Stimulated activated CD4-positive, alpha-beta T cell treated with anti-CD3 and anti-CD28 coated beads, Interleukin-2, amount 100 ng/mL, for 24 hours (primary cell): Measurements from ENCODE around the gene ARPP19.
A peak's percentile ranks its signal among the peaks of the same experiment; 100 is the strongest.
"Not testable (repeated sequence)": the region's sequence is repeated elsewhere in the genome, so short reads cannot be mapped to it uniquely, and the experiment has no call there.

Experiments used
- DNase-seq, 2 donors: peaks; one replicate each; pipeline ENCODE4 v3.0.0-alpha.2; 2020

ARPP19 gene

DNA sequence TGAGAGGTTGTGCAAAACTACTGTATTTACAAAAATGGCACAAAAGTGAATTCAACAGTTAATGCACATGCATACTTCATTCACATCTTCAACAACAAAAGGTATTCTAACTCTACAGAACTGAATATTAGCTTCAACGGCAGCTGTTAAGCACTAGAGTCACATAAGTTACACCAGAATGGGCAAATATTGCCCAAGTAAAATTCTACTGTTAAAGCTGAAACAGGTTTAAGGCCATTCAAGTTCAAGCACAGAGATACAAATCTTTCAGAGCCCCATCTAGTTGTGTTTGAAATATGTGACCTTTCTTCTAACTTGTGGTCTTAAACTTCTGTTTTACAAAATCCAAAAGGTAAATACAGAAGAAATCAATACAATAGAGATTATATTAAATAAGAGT, 17.6 kb downstream of the ARPP19 start:
- DNase-seq: not testable (repeated sequence)

DNA sequence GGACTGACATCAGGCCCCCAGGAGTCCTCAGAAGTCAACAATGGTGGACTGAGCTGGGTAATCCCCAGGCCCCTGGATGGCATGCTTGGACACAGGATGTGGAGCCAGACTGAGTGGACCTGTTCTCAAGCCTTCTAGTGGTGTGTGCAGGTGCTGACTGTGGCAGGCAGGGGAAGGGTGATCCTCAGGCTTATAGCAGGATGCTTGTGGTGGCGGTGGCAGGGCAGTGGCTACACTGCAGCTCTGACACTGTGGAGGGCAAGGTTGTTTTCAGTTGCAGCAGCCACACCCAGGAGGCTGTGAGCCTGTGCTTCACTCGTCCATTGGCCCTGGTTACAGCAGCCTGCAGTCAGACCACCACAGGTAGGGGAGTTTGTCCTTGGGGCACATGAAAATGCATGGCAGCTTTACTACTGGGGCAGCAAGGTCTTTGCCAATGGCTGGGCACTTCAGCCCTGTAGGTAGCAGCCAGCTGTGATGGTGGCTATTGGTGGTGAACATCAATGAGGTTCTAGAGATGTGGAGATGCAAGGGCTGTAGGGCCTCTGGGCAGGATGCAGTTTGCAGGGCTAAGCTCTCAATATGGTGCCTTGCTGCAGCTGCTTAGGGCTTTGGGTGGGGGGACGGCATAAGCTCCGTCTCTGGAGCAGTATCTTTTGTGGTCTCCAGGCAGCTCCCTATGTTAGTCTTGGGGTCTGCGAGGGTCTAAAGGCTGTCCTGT, 22.6 kb downstream of the ARPP19 start:
- no peak for DNase-seq

DNA sequence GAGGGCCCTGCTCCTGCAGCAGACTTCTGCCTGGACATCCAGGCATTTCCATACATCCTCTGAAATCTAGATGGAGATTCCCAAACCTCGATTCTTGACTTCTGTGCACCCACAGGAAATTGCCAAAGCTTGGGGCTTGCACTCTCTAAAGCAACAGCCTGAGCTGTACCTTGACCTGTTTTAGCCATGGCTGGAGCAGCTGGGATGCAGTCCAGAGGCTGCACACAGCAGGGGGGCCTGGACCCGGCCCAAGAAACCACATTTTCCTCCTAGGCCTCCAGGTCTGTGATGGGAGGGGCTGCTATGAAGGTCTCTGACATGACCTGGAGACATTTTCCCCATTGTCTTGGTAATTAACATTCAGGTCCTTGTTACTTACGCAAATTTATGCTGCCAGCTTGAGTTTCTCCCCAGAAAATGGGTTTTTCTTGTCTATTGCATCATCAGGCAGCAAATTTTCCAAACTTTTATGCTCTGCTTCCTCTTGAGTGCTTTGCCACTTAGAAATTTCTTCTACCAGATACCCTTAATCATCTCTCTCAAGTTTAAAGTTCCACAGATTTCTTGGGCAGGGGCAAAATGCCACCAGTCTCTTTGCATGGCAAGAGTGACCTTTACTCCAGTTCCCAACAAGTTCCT, 28.3 kb downstream of the ARPP19 start:
- DNase-seq: no peak

DNA sequence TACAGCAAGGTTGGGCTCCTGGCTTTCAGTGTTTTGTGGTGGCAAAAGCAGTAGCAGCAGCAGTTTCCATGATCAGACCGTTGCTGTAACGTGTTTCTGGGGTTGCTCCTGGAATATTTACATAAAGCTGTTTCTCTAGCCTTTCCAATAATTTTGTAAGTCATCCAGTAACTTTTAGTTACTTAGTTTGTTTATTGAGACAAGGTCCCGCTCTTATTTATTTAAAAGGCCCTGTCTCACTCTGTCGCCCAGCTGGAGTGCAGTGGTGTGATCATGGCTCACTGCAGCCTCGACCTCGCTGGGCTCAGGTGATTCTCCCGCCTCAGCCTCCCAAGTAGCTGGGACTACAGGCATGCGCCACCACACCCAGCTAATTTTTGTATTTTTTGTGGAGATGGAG, 31.4 kb downstream of the ARPP19 start:
- DNase-seq: no peak

DNA sequence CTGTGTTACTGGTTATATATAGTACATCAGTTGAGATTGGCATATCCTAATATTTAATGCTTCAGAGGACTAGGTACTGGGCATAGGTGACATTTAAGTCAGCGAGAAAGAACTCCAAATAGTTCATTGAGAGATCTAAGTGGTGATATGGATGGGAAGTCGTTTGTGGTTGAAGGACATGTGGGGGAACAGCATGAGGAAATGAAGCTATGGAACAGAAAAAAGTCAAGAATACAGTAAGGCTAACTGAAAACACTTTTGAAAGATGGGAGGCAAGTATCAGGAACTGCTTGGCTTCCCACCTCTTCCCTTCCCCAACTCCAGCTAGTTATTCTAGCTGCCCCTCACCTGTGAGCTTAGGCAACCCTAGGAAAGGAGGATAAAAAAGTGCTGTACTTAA, 36.4 kb downstream of the ARPP19 start:
- no peak for DNase-seq

DNA sequence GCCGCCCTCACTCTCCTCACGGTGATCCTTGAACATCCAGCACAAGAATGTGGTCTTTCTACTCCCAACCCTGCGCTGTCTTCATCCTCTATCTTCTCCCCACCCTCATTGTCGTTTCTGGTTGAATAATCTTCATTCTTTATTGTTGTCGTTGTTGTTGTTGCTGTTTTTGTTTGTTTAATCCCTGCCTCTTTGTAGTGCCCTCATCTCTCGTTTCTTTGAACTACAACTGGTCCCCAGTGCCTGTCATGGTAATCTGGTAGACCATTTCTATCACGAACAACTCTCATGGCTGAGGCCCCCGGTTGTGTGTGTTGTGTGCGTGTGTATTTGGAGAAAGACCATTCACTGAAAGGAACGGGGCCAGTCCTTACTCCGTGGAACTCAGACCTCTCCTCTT, 38.9 kb downstream of the ARPP19 start:
- no peak for DNase-seq

DNA sequence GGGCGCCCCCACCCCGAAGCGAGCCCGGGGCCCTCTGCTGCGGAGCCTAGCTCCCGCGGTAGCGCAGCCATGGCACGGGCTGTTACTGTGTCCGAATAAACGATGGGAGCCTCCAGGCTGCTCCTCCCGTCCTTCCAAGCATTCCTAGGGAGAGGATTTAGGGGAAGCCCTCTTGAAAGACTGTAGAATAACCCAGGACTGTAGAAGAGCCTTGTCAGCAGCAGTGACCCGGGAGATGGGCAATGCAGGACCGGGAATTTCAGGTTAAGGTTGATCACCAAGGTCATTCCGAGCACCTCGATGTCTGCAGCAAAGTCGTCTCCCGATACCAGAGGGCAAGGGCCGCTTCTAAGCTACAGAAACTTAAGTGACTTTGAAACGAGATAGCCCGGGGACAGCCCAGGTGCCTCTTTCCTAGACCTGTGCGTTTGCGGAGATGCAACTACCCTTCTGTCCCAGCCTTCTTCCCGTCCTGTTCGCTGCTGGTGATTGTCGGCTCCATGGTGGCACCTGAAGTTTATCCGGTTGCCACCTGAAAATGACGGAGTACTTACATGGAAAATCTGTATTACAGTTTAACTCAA, 39.4 kb downstream of the ARPP19 start:
- peak; percentile 33 to 34 for DNase-seq

DNA sequence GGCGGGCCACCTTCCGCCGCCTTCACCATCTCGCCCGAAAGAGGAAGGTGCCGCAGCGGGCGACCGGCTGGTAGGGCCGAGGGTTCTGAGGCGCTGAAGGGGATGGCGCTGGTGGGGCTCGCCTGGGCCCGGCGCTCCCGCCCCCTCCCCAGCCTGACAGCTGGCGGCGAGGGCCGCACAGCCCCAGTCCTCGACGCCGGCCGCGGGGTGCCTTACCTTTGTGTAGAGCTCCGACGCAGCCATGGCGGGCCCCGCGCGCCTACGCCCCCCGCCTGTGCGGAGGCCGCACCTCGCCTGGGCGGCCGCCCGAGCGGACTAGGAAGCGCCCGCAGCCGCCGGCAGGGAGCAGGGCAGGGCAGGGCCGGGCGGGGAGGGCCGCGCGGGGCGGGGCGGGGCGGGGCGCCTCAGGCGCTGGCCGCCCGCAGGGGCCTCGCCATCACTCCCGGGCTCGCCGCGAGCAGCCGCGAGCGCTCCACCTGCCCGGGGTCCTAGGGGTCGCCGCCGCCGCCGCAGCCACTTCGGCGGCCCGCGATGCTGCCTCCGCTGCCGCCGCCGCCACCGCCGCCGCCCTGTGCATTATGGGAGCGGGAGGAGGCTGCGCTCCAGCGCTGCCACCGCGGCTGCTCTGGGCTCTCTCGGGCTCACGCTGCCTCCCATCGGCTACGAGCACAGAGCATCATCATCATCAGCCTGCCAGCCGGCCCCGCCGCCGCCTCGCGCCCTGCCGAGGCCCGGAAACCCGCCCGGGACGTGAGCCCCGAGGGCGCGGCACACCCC, 40.1 kb downstream of the ARPP19 start, which contains the start of gene MYO5A:
Gene MYO5A, minus strand, starts transcription at position 317 of the 777 bp plus-strand sequence. Its CDS starts 74 bp downstream, at position 243.
- DNase-seq: peak; percentile 77 to 79

DNA sequence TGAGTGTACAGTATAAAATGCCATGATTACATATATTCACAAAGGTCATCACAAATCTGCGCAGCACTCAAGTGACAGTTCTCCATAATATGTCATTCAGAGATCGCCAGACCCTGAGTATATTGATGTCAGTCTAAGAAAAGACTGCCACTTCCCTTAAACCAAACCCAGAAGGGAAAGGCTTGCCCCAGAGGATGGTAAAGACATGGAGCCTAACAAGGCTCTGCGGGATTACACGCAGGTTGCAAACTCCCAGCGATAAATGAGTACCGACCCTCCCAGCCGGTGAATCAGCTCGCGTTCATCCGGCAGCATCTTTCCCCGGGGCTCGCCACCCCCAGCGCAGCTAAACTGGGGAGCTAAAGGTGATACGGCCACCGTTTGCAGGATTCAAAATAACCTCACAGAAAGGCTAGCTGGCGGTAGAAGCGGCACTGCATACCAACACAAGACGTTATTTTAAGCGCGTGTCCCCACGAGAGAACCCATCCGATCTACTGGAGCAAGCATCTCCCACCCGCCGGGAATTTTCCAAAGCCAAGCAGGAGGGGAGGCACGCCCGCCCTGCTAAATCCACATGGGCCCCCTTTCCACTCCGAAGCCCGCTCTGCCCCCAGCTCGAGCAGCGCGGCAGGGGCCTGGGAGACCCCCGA, 40.8 kb downstream of the ARPP19 start:
- DNase-seq: peak; percentile 54 to 62

DNA sequence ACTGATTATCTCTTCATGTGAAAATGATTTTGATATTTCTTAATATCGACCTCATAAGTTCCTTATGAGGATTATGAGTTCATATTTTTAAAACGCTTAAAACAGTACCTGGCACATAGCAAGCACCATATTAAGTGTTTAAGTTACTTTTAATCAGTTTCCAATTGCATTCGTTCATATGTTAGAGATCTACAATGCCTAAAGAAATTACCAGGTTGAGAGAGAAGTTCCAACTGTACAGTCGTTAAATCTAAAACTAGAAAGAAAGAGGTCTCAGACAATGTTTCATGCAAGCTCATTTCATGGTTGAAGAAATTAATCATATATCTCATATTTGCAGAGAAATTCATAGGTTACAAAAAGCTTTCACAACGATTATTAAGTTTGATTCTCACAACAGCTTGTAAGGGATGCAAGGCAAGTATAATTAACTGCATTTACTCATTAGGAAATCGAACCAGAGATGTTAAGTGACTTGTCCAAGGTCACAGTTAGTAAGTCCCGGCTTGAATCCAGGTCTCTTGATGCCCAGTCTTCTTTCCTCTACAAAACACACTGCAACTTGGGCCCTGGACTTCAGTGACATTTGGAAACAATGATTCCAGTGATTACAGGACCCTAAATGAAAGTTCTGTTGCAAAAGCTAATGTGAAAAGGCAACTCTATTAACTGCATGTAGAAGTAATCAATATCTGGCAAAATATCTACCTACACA, 41.5 kb downstream of the ARPP19 start:
- no peak for DNase-seq

DNA sequence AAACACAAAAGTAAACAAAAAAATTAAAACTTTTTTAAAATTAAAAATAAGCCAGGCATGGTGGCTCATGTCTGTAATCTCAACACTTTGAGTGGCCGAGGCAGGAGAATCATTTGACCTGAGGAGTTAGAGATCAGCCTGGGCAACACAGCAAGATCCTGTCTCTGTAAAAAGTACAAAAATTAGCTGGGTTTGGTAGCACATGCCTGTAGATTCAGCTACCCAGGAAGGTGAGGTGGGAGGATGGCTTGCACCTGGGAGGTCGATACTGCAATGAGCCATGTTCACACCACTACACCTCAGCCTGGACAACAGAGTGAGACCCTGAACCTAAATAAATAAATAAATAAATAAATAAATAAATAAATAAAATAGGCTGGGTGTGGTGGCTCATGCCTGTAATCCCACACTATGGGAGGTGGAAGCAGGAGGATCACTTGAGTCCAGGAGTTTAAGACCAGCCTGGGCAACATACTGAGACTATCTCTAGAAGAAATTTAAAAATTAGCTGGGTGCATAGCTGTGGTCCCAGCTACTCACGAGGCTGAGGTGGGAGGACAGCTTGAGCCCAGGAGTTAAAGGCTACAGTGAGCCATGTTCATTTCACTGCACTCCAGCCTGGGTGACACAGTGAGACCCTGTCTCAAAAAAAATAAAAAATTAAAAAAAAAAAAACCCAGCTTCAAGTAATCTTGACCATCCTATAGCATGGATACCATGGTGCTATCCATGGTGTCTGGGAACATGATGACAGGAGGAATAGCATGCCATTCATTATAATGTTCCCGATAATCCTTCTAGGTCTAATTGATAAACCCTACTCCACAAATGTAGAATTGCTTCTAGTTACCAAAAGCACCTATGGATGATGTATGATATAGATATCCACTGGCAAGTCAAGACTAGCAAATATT, 44.4 kb downstream of the ARPP19 start:
- no peak for DNase-seq

DNA sequence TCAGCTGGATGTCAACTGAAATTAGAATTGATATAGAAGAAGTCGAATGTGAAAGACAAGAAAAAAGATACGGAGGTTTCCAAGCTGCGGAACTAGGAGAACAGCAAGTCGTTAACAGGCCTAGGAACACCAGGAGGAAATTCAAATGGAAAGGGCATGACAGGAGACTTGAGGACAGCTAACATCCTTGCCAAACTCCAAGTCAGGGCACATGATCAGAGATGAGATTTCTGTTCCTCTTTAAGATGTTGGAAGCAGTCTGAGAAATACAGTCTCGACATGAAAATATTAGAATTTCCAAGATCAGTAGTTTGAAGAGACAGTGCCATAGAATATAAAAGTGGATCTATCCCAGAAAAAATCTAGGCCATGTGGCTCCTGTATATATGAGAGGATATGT, 45.2 kb downstream of the ARPP19 start:
- DNase-seq: no peak

DNA sequence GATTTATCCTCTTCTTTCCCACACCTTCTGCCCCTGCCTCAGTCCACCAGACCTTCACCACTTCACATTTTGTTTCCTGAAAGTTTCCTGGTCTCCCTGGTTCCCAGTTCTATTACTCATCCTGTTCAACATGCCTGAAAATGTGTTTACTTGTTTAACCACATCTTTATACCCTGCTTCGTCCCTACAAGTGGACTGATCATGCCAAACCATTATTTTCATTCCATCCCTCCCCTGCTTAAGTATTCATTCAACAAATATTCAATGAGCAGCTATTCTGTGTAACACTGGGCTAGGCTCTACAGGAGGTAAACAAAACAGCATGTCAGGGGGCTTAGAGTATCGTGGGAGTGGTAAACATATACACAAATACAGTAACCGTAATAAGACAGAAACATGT, 45.6 kb downstream of the ARPP19 start:
- no peak for DNase-seq

DNA sequence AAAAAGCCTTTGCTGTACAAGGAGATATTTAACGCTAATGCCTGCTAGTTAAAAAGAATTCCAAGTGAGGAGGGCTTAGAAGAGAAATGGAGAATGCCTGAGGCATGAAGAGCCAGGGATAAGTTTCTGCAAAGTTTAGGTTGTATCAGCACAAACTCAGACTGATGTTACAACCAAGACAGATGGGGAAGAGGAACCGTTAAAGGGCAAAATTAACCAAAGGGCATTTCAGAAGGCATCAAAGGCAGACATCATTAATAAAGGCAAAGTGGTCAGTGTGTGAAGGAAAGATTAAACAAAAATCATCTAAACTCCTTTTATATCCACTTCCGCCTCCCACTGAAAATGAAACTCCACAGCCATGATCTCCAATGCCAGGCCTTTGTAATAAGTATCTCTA, 47.1 kb downstream of the ARPP19 start:
- no peak for DNase-seq

DNA sequence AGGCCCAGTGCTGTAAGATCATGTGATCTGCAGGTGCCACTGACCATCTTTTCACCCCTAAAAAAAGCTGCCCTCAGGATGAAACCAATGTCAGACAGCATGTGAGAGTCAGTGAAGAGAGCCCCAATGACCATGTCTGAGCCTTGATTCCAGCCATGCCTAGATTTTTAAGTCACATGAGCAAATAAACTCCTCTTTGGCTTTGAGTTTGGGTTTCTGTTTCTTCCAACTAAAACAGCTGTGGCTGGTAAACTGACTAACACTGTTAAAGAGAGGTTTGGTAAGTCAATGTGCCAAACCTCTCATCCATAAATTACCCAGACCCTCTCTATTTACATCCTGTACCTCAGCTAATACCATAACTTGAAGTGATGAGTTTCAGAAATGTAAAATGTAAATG, 48.4 kb downstream of the ARPP19 start:
- no peak for DNase-seq

DNA sequence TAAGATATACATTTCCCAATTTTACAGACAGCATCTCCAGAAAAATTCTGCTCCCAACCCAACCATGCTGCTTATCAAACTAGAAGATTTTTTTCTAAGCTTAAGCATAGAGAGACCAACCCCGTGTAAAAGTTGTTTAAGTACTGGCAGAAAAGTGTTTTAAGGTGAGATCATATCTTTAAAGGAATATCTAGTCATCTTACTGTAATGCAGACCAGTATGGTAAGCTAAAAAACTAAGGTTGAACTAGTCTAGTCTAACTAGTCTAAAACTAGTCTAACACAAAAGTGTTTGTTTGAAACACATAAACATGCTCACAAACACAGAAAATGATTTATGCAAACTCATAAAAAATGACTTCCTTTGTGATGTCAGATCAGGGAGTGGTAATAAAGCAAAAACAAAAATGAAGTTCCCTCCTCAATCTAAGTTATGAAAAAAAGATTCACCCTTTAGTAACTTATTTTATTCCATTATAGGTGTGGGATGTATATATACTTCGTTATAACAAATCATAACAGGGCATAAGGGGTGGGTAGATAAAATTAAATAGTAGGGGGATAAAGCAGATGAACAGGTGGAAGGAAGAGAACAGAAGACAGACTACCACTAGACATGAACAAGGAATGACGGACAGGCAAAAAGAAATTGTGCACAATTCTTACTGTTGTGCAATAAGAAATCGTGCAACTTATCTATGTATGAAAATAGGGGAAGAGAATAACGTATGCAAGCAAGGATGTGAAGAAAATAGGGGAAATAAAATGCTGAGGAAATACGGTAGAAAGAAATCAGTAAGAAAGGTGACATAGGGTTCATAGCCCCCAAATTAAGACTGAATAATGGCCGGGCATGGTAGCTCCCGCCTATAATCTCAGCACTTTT, 50.1 kb downstream of the ARPP19 start:
- DNase-seq: no peak

DNA sequence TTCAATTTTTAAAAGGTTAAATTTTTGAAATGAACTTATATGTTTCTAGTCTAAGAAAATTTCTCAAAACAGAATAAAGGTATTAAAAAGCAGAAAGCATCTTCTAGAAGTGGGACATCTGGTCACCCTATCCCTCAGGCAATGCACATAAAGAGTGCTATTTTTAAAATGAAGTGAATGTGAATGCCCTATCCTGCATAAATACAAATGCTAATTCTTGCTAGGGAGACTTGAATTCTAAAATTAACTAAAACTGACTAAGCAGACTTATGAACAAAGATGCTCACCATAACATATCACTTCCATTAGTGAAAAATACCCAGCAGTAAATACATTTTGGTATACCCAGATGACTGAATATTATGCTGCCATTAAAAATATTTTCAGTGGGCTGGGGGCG, 51.8 kb downstream of the ARPP19 start:
- no peak for DNase-seq

DNA sequence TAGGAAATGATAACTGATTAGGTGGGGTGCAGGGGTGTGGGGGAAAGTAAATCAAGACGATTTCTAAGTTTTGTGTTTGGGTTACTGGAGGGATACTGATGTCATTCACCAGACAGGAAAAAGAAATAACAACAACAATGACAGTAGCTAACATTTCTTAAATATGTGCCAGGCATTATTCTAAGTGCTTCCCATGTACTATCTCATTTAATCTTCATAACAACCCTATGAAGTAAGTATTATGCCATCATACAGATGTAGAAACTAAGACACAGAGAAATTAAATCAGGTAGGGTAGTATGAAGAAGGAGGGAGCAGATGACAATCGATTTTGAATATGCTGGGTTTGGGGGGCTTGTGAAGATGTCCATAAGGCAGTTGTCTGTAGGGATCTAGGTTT, 53.5 kb downstream of the ARPP19 start:
- DNase-seq: no peak

DNA sequence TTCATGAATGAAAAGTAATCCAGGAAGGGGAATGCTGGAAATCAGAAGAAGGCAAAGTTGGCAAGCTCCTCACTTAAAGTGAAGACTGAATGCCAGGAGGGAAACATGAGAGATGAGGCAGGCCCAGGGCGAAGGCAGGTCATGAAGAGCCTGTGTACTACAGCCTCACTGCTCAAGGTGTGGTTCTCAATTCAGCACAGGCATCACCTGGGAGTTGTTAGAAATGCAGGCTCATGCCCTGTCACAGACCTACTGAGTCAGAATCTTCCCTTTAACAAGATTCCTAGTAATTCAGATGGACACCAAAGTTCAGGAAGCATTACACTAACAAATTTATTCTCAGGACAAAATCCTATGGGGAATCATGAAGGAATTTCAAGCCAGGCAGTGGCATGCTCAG, 54.3 kb downstream of the ARPP19 start:
- no peak for DNase-seq

DNA sequence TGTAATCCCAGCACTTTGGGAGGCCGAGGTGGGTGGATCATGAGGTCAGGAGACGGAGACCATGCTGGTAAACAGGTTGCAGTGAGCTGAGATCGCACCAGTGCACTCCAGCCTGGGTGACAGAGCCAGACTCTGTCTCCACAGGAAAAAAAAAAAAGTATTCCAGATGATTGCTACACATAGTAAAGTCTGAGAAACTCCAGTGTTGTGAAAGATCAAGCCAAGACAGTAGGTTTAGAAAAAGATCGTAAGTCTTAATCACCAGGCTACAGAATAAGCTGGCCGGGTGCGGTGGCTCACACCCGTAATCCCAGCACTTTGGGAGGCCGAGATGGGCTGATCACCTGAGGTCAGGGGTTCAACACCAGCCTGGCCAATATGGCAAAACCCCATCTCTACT, 56.0 kb downstream of the ARPP19 start:
- not testable (repeated sequence) for DNase-seq
